GM18873 (cell line): ENCODE results near the gene GAGE12D.
"Not testable (repeated sequence)": the region's sequence is repeated elsewhere in the genome, so short reads cannot be mapped to it uniquely, and the experiment has no call there.

Experiments
- ATAC-seq: cut with Tn5 transposase; IDR thresholded peaks from one replicate; pipeline ENCODE4 v1.9.1; 2021; ENCODE audit warnings: mild to moderate bottlenecking, moderate library complexity, moderate number of reproducible peaks; ENCODE audit not compliant: unreplicated experiment, low FRiP score

The GAGE12D gene

DNA sequence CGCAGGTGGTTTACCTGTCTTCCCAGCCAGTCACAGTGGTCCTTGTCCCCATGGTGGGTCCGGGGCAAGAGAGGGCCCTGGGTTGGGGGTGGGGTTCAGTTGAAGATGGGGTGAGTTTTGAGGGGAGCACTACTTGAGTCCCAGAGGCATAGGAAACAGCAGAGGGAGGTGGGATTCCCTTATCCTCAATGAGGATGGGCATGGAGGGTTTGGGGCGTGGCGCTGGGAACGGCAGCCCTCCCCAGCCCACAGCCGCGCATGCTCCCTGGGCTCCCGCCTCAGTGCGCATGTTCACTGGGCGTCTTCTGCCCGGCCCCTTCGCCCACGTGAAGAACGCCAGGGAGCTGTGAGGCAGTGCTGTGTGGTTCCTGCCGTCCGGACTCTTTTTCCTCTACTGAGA is at the start of gene GAGE12D:
TSS of gene GAGE12D (plus strand) at position 301 of the 400 bp plus-strand sequence. CDS start 1,155 bp downstream, outside the sequence.
- not testable (repeated sequence) for ATAC-seq

GRCh38 chrX:49531877-49532276 is 9.7 kb upstream of the GAGE12D start, which contains the start of gene GAGE12C:
Gene GAGE12C, plus strand, starts transcription at chrX:49532177. Its CDS starts 1,155 bp downstream, at chrX:49533332.
- not testable (repeated sequence) for ATAC-seq

DNA sequence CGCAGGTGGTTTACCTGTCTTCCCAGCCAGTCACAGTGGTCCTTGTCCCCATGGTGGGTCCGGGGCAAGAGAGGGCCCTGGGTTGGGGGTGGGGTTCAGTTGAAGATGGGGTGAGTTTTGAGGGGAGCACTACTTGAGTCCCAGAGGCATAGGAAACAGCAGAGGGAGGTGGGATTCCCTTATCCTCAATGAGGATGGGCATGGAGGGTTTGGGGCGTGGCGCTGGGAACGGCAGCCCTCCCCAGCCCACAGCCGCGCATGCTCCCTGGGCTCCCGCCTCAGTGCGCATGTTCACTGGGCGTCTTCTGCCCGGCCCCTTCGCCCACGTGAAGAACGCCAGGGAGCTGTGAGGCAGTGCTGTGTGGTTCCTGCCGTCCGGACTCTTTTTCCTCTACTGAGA is 9.5 kb downstream of the GAGE12D start, which contains the start of gene GAGE12E:
TSS of gene GAGE12E (plus strand) at position 301 of the 400 bp plus-strand sequence. CDS start 1,155 bp downstream, outside the sequence.
- ATAC-seq, result not testable (repeated sequence)

- not testable (repeated sequence) for ATAC-seq
These were observed 19.0 kb downstream of the GAGE12D start, which contains the start of gene GAGE12F for GRCh38 chrX:49560542-49560941. Gene GAGE12F, plus strand, starts transcription at chrX:49560842. Its CDS starts 1,155 bp downstream, at chrX:49561997.

- ATAC-seq, result not testable (repeated sequence)
These were observed 27.2 kb downstream of the GAGE12D start for GRCh38 chrX:49568728-49569127.

DNA sequence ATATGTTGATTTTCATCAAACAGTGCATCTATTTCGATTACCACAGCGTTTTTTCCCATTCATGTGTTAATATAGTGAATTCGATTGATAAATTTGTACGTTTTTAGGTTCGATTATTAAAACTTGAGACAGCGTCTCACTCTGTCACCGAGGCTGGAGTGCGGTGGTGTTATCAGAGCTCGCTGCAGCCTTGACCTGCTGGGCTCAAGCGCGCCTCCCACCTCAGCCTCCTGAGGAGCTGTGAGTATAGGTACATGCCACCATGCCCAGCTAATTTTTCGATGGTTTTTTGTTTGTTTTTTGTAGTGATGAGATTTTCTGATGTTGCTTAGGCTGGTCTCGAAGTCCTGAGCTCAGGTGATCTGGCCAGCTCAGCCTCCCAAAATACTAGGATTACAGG is 27.6 kb downstream of the GAGE12D start:
- not testable (repeated sequence) for ATAC-seq

GRCh38 chrX:49570100-49570499 is 28.6 kb downstream of the GAGE12D start, which contains the start of gene GAGE12G:
Gene GAGE12G, plus strand, starts transcription at chrX:49570400. Its CDS starts 1,155 bp downstream, at chrX:49571555.
- not testable (repeated sequence) for ATAC-seq

DNA sequence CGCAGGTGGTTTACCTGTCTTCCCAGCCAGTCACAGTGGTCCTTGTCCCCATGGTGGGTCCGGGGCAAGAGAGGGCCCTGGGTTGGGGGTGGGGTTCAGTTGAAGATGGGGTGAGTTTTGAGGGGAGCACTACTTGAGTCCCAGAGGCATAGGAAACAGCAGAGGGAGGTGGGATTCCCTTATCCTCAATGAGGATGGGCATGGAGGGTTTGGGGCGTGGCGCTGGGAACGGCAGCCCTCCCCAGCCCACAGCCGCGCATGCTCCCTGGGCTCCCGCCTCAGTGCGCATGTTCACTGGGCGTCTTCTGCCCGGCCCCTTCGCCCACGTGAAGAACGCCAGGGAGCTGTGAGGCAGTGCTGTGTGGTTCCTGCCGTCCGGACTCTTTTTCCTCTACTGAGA is 38.1 kb downstream of the GAGE12D start, which contains the start of gene GAGE12H:
TSS of gene GAGE12H (plus strand) at position 301 of the 400 bp plus-strand sequence. CDS start 1,155 bp downstream, outside the sequence.
- not testable (repeated sequence) for ATAC-seq

- not testable (repeated sequence) for ATAC-seq
These were observed 47.7 kb downstream of the GAGE12D start, which contains the start of gene GAGE2A for GRCh38 chrX:49589196-49589595. Gene GAGE2A, plus strand, starts transcription at chrX:49589496. Its CDS starts 1,155 bp downstream, at chrX:49590651.

DNA sequence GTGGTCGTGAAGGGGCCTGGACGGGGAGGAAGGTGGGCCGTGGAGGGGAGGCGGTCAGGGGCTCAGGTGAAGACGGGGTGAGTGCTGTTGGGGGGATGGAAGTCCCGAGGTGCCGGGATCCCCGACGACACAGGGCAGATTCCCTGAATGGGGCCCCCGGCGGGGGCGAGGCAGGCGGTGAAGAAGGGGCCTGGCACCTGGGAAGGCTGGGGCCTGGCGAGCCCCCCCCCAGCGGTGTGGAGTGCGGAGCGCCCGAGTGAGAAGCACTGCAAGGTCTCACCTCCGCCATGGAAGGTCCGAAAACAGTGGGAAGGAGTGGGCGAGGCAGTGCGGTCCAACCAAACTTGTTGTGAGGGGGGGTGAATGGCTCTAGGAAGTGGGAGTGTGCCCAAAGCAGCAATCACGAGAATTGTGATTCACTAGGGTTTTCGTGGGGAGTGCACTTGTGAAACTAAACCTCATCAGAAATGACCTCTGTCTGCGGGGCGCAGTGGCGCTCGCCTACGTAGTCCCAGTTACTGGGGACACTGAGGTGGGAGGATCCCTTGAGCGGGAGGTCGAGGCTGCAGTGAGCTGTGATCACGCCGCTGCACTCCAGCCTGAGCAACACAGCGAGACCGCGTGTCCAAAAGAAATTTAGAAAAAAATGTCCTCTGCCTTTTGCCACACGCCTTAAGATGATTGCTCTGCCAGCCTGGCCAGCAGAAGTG is 48.4 kb downstream of the GAGE12D start:
- not testable (repeated sequence) for ATAC-seq

DNA sequence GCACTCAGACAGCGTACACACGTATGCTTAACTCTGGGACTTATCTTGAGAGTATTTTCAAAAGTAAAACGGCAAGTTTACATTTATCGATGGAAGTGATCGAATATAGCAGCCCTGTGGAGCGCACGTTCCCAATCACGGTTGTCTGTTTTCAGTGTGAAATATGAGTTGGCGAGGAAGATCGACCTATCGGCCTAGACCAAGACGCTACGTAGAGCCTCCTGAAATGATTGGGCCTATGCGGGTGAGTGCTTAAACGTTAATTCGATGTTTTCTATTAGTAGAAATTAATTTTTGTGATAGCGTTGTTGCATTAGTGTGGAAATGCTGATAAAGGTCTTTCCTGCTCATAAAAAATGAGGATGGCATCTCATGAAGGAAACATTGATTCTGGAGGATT is 49.0 kb downstream of the GAGE12D start:
- ATAC-seq, result not testable (repeated sequence)
